Lung (tissue), 12 donors: ENCODE results near the gene AGAP2. TPM values are rescaled to one million over a fixed set of nuclear protein-coding genes. Genes with fewer than 3 reads are reported as not detected.
"Not testable (repeated sequence)": the region's sequence is repeated elsewhere in the genome, so short reads cannot be mapped to it uniquely, and the experiment has no call there.

ENCODE experiments used
- ATAC-seq: fragments of 200-7000 bp; cut with Tn5 transposase; one replicate; pipeline ENCODE4 v1.9.1; 2020; ENCODE audit warnings: moderate number of reproducible peaks; ENCODE audit not compliant: insufficient read depth, low FRiP score
- DNase-seq, 3 donors: peaks; one replicate each; pipeline ENCODE4 v3.0.0-alpha.2; 2013 to 2017
- H3K27ac ChIP-seq, 2 donors: one replicate each; pipeline ENCODE4 v1.5.1; 2013; ENCODE audit warnings: mild to moderate bottlenecking in 2 of 2, moderate library complexity in 2 of 2, control low read depth in 1 of 2, inconsistent platforms in 1 of 2, low read depth in 1 of 2, low read length in 1 of 2
- H3K27me3 ChIP-seq, 3 donors: one replicate each; pipeline ENCODE4 v1.5.1; 2013; ENCODE audit warnings: low read length in 2 of 3; ENCODE audit not compliant: control insufficient read depth in 3 of 3, insufficient read depth in 3 of 3
- H3K36me3 ChIP-seq, 4 donors: one replicate each; pipeline ENCODE4 v1.5.1; 2013; ENCODE audit warnings: low read length in 4 of 4, mild to moderate bottlenecking in 1 of 4, moderate library complexity in 1 of 4; ENCODE audit not compliant: control insufficient read depth in 4 of 4, insufficient read depth in 4 of 4
- H3K4me1 ChIP-seq, 5 donors: one replicate each; pipeline ENCODE4 v1.5.1; 2013; ENCODE audit warnings: low read length in 5 of 5, mild to moderate bottlenecking in 2 of 5, moderate library complexity in 1 of 5; ENCODE audit not compliant: control insufficient read depth in 5 of 5, insufficient read depth in 5 of 5
- H3K4me3 ChIP-seq: one replicate; pipeline ENCODE4 v1.5.1; 2013; ENCODE audit warnings: mild to moderate bottlenecking, control low read depth, moderate library complexity
- H3K9ac ChIP-seq, 2 donors: one replicate each; pipeline ENCODE4 v1.5.1; 2013; ENCODE audit warnings: low read length in 2 of 2, control low read depth in 1 of 2; ENCODE audit not compliant: insufficient read depth in 1 of 2
- H3K9me3 ChIP-seq, 4 donors: one replicate each; pipeline ENCODE4 v1.5.1; 2013; ENCODE audit warnings: low read length in 3 of 4, mild to moderate bottlenecking in 1 of 4, moderate library complexity in 1 of 4; ENCODE audit not compliant: control insufficient read depth in 4 of 4, insufficient read depth in 3 of 4
- CTCF ChIP-seq: IDR thresholded peaks from 2 replicates; pipeline ENCODE4 v1.5.1; 2012; ENCODE audit warnings: mild to moderate bottlenecking; ENCODE audit errors: control extremely low read depth, extremely low read depth
- WGBS, 2 donors: extraction: QIAGEN DNeasy Blood & Tissue Kit; methylation state at CpG; one replicate each; pipeline ENCODE4 v1.1.7; 2013; 5-methylcytosine and 5-hydroxymethylcytosine counted together
- polyA plus RNA-seq, 2 donors: library from polyadenylated mRNA; stranded (reverse); fragments of 200-250 nt; gene quantifications; one replicate each; pipeline ENCODE4 v1.2.1, GENCODE V29; 2013
- total RNA-seq, 2 donors: library from RNA; depleted of rRNA in 1 of 2; stranded (reverse); fragments of >200 nt in 1 of 2; gene quantifications; one replicate each; pipeline ENCODE4 v1.2.1, GENCODE V29; 2014 to 2021
- donor health status: control.
- donor health status: control.
- donor health status: Bipolar disorder and iron deficiency.
- donor health status: healthy.
- donor health status: DM: yes; HTN: yes; CAD: no.

Gene AGAP2
- total and polyA plus RNA-seq, 4 donors = 1.4 to 4.8 (median 3.0) TPM

GRCh38 chr12:57723630-57723962, 14.9 kb downstream of the AGAP2 start:
- peaks cover 10 to 36% (median 13%) of the 10 kb centered on the region in 4 donors for H3K36me3 ChIP-seq
- H3K9me3 ChIP-seq = peaks cover 0 to 2% (median 0%) of the 10 kb centered on the region in 4 donors
- H3K4me3 ChIP-seq = no peak overlapping the region
- no peak overlapping the region for H3K9ac ChIP-seq
- no peak for TF ChIP-seq CTCF
- no peak for DNase-seq
- 63 to 71% methylated on average over 2 of the region's 2 CpGs for WGBS, 2 donors
- H3K27ac ChIP-seq = no peak overlapping the region
- H3K4me1 ChIP-seq = peaks cover 0 to 19% (median 0%) of the 10 kb centered on the region in 5 donors
- ATAC-seq = no peak
- peaks cover 0 to 30% (median 14%) of the 10 kb centered on the region in 3 donors for H3K27me3 ChIP-seq

- ATAC-seq = no peak
- peak in 1 of 3 donors; percentile 25 for DNase-seq
- Histone ChIP-seq H3K4me1 (peaks cover 0 to 19% (median 0%) of the 10 kb centered on the region in 5 donors), H3K9me3 (peaks cover 0 to 2% (median 0%) of the 10 kb centered on the region in 4 donors), H3K36me3 (peaks cover 11 to 41% (median 19%) of the 10 kb centered on the region in 4 donors), H3K9ac (no peak overlapping the region), H3K27me3 (peaks cover 0 to 24% (median 14%) of the 10 kb centered on the region in 3 donors), H3K27ac (no peak overlapping the region), H3K4me3 (no peak overlapping the region)
- no peak for TF ChIP-seq CTCF
- WGBS, 2 donors = 65 to 78% methylated on average over 11 of the region's 11 CpGs
Measured at GRCh38 chr12:57722716-57723629, 15.6 kb downstream of the AGAP2 start.

DNA sequence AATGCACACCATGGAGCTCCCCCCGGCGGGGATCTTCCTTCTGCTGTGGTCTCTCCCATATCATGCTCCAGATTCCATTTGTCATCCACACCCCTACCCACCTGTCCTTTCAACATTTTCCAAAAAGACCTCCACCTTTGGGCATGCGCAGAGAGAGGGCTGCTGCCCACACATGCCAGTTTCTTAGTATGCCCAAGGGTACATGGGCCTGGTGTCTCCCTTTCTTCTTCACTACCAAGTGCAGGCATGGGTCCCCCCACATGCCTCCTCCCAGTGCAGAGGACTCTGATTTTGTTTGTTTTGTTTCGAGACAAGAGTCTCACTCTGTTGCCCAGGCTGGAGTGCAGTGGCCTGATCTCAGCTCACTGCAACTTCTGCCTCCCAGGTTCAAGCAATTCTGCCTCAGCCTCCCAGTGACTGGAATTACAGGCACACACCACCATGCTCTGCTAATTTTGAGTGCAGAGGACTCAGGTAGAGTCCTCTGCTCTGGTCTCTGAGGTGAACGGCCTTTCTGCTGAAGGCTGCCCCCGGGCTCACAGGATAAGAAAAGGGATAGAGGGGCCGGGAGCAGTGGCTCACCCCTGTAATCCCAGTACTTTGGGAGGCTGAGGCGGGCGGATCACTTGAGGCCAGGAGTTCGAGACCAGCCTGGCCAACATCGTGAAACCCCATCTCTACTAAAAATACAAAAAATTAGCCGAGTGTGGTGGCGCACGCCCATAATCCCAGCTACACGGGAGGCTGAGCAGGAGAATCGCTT, 16.5 kb downstream of the AGAP2 start:
- DNase-seq, ATAC-seq, H3K9ac ChIP-seq, H3K4me3 ChIP-seq, H3K27ac ChIP-seq, H3K9me3 ChIP-seq: not testable (repeated sequence)
- WGBS, 2 donors = 95 to 96% methylated on average over 16 of the region's 16 CpGs
- Histone ChIP-seq H3K4me1 (peaks cover 0 to 18% (median 0%) of the 10 kb centered on the region in 5 donors), H3K36me3 (peaks cover 14 to 40% (median 24%) of the 10 kb centered on the region in 4 donors), H3K27me3 (peaks cover 0 to 15% (median 6%) of the 10 kb centered on the region in 3 donors)
